ENCODE results near the gene ZC3H4.

GRCh38 chr19:47098608-47099007, 15.0 kb downstream of the ZC3H4 start:
- TF ChIP-seq, protein P1, sequence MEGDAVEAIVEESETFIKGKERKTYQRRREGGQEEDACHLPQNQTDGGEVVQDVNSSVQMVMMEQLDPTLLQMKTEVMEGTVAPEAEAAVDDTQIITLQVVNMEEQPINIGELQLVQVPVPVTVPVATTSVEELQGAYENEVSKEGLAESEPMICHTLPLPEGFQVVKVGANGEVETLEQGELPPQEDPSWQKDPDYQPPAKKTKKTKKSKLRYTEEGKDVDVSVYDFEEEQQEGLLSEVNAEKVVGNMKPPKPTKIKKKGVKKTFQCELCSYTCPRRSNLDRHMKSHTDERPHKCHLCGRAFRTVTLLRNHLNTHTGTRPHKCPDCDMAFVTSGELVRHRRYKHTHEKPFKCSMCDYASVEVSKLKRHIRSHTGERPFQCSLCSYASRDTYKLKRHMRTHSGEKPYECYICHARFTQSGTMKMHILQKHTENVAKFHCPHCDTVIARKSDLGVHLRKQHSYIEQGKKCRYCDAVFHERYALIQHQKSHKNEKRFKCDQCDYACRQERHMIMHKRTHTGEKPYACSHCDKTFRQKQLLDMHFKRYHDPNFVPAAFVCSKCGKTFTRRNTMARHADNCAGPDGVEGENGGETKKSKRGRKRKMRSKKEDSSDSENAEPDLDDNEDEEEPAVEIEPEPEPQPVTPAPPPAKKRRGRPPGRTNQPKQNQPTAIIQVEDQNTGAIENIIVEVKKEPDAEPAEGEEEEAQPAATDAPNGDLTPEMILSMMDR (IDR thresholded peaks at IDR 0.05): no peak
- TF ChIP-seq POLR2A (IDR thresholded peaks at IDR 0.05): no peak
- TF ChIP-seq POLR2AphosphoS5 (IDR thresholded peaks at IDR 0.05): no peak
